Superior temporal gyrus (tissue), 1 donor: Measurements from ENCODE around the gene SLC6A4.
A peak's percentile ranks its signal among the peaks of the same experiment; 100 is the strongest.

Source experiments
- DNase-seq: peaks from one replicate; pipeline ENCODE4 v3.0.0-alpha.2; 2016; ENCODE audit errors: extremely low spot score

SLC6A4 gene

GRCh38 chr17:30235386-30236296 lies at the start of gene SLC6A4:
TSS of gene SLC6A4 (minus strand) at chr17:30235697. CDS start at chr17:30221958, 13,739 bp downstream.
- DNase-seq = no peak

GRCh38 chr17:30279156-30279555 lies 43.7 kb upstream of the SLC6A4 start:
- DNase-seq = no peak

GRCh38 chr17:30278032-30278431 lies 42.5 kb upstream of the SLC6A4 start:
- peak; percentile 24 for DNase-seq

- no peak for DNase-seq
These were observed 40.4 kb upstream of the SLC6A4 start for GRCh38 chr17:30275911-30276310.

GRCh38 chr17:30274887-30275286 lies 39.4 kb upstream of the SLC6A4 start:
- DNase-seq = no peak

GRCh38 chr17:30273373-30273772 lies 37.9 kb upstream of the SLC6A4 start:
- no peak for DNase-seq

GRCh38 chr17:30271102-30271501 lies 35.6 kb upstream of the SLC6A4 start:
- DNase-seq = no peak

- DNase-seq = no peak
These were observed 32.1 kb upstream of the SLC6A4 start for GRCh38 chr17:30267625-30268024.

- no peak for DNase-seq
These were observed 28.2 kb upstream of the SLC6A4 start for GRCh38 chr17:30263552-30264333.

GRCh38 chr17:30256756-30257506 lies 21.4 kb upstream of the SLC6A4 start:
- no peak for DNase-seq

- no peak for DNase-seq
These were observed 18.7 kb upstream of the SLC6A4 start for GRCh38 chr17:30254150-30254549.

- no peak for DNase-seq
These were observed 17.8 kb upstream of the SLC6A4 start for GRCh38 chr17:30253312-30253711.

GRCh38 chr17:30251931-30252330 lies 16.4 kb upstream of the SLC6A4 start:
- DNase-seq = no peak

- DNase-seq = no peak
These were observed 14.0 kb upstream of the SLC6A4 start for GRCh38 chr17:30249460-30249859.

GRCh38 chr17:30248786-30249185 lies 13.3 kb upstream of the SLC6A4 start:
- DNase-seq = no peak

GRCh38 chr17:30246460-30246859 lies 11.0 kb upstream of the SLC6A4 start:
- DNase-seq = no peak

GRCh38 chr17:30244853-30245385 lies 9.4 kb upstream of the SLC6A4 start:
- no peak for DNase-seq

- DNase-seq = no peak
These were observed 8.1 kb upstream of the SLC6A4 start for GRCh38 chr17:30243568-30243967.

- DNase-seq = no peak
These were observed 7.5 kb upstream of the SLC6A4 start for GRCh38 chr17:30243002-30243401.

GRCh38 chr17:30241051-30241450 lies 5.6 kb upstream of the SLC6A4 start:
- no peak for DNase-seq

GRCh38 chr17:30240177-30240576 lies 4.7 kb upstream of the SLC6A4 start:
- DNase-seq = no peak

- no peak for DNase-seq
These were observed 3.6 kb upstream of the SLC6A4 start for GRCh38 chr17:30239089-30239462.
